Peyer's patch (tissue), 4 donors: ENCODE data around the gene ZBP1. TPM values are rescaled to one million over a fixed set of nuclear protein-coding genes. Genes with fewer than 3 reads are reported as not detected.
"Not testable (repeated sequence)": the region's sequence is repeated elsewhere in the genome, so short reads cannot be mapped to it uniquely, and the experiment has no call there.

Experiments used
- DNase-seq, 3 donors: peaks; one replicate each; pipeline ENCODE4 v3.0.0-alpha.2; 2017 to 2019
- H3K27ac ChIP-seq, 4 donors: fragments of 200-600 bp; sonication (generic); one replicate each; pipeline ENCODE4 v1.5.1; 2016 to 2019
- H3K27me3 ChIP-seq, 2 donors: fragments of 200-600 bp; sonication (generic); one replicate each; pipeline ENCODE4 v1.5.1; 2019
- H3K36me3 ChIP-seq, 3 donors: fragments of 200-600 bp; sonication (generic); one replicate each; pipeline ENCODE4 v1.5.1; 2016 to 2019
- H3K4me1 ChIP-seq, 4 donors: fragments of 200-600 bp; sonication (generic); one replicate each; pipeline ENCODE4 v1.5.1; 2016 to 2019
- H3K4me3 ChIP-seq, 4 donors: fragments of 200-600 bp; sonication (generic); 1 replicate in 3 of 4; 2 replicates in 1 of 4; pipeline ENCODE4 v1.5.1; 2016 to 2019; ENCODE audit warnings: mild to moderate bottlenecking in 1 of 4
- H3K9me3 ChIP-seq, 4 donors: fragments of 200-600 bp; sonication (generic); one replicate each; pipeline ENCODE4 v1.5.1; 2016 to 2019; ENCODE audit warnings: mild to moderate bottlenecking in 1 of 4
- POLR2A ChIP-seq, 2 donors: fragments of 450-650 bp; IDR thresholded peaks; one replicate each; pipeline ENCODE4 v1.5.1; 2017; ENCODE audit warnings: antibody characterized with exemption in 2 of 2, mild to moderate bottlenecking in 2 of 2, moderate library complexity in 2 of 2
- total RNA-seq, 4 donors: library from RNA; depleted of rRNA; stranded (reverse); fragments of >200 nt; gene quantifications; one replicate each; pipeline ENCODE4 v1.1.0, GENCODE V29; 2016
- TF ChIP-seq, protein P1 (sequence below), 6 experiments: fragments of 450-650 bp in 4 of 6; fragments of 200-600 bp in 2 of 6; sonication (generic) in 1 of 6; IDR thresholded peaks; one replicate each; pipeline ENCODE4 v1.5.1; 2017 to 2019; ENCODE audit warnings: antibody characterized with exemption in 6 of 6, mild to moderate bottlenecking in 3 of 6, moderate library complexity in 1 of 6

The ZBP1 gene
- total RNA-seq, 4 donors from 2014 or later = 2.3 to 14.0 (median 9.8) TPM; not detected in 1

- peak overlapping the region in 3 of 4 donors; percentile 76 to 81 (median 76) for H3K27ac ChIP-seq
- no peaks in the 10 kb centered on the region for H3K27me3 ChIP-seq
- H3K36me3 ChIP-seq = no peaks in the 10 kb centered on the region
- DNase-seq = peak in 1 of 3 donors; percentile 41
- peak overlapping the region in 3 of 4 donors; percentile 4 to 27 (median 21) for H3K4me3 ChIP-seq
- peaks cover 0 to 6% (median 2%) of the 10 kb centered on the region in 4 donors for H3K4me1 ChIP-seq
- no peak for TF ChIP-seq POLR2A (IDR thresholded peaks at IDR 0.05)
- TF ChIP-seq, protein P1, sequence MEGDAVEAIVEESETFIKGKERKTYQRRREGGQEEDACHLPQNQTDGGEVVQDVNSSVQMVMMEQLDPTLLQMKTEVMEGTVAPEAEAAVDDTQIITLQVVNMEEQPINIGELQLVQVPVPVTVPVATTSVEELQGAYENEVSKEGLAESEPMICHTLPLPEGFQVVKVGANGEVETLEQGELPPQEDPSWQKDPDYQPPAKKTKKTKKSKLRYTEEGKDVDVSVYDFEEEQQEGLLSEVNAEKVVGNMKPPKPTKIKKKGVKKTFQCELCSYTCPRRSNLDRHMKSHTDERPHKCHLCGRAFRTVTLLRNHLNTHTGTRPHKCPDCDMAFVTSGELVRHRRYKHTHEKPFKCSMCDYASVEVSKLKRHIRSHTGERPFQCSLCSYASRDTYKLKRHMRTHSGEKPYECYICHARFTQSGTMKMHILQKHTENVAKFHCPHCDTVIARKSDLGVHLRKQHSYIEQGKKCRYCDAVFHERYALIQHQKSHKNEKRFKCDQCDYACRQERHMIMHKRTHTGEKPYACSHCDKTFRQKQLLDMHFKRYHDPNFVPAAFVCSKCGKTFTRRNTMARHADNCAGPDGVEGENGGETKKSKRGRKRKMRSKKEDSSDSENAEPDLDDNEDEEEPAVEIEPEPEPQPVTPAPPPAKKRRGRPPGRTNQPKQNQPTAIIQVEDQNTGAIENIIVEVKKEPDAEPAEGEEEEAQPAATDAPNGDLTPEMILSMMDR (IDR thresholded peaks at IDR 0.05) = no peak
- H3K9me3 ChIP-seq = peaks cover 0 to 3% (median 0%) of the 10 kb centered on the region in 4 donors
Observed at GRCh38 chr20:57630061-57630460, 9.8 kb upstream of the ZBP1 start.

DNA sequence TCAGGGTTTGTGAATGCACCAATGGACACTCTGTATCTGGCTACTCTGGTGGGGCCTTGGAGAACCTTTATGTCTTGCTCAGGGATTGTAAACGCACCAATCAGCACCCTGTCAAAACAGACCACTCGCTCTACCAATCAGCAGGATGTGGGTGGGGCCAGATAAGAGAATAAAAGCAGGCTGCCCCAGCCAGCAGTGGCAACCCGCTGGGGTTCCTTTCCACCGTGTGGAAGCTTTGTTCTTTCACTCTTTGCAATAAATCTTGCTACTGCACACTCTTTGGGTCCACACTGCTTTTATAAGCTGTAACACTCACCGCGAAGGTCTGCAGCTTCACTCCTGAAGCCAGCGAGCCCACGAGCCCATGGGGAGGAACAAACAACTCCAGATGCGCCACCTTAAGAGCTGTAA, 9.3 kb upstream of the ZBP1 start:
- not testable (repeated sequence) for DNase-seq, H3K4me1 ChIP-seq, H3K9me3 ChIP-seq, H3K27me3 ChIP-seq, H3K36me3 ChIP-seq
- Histone ChIP-seq H3K27ac (peak overlapping the region; percentile 70 to 81 (median 76)), H3K4me3 (peak overlapping the region in 3 of 4 donors; percentile 4 to 27 (median 21))

GRCh38 chr20:57628962-57629308, 8.7 kb upstream of the ZBP1 start:
- DNase-seq, H3K36me3 ChIP-seq, H3K9me3 ChIP-seq, H3K27me3 ChIP-seq, H3K4me1 ChIP-seq: not testable (repeated sequence)
- Histone ChIP-seq H3K27ac (peak overlapping the region; percentile 70 to 81 (median 76)), H3K4me3 (peak overlapping the region in 1 of 4 donors; percentile 4)

DNA sequence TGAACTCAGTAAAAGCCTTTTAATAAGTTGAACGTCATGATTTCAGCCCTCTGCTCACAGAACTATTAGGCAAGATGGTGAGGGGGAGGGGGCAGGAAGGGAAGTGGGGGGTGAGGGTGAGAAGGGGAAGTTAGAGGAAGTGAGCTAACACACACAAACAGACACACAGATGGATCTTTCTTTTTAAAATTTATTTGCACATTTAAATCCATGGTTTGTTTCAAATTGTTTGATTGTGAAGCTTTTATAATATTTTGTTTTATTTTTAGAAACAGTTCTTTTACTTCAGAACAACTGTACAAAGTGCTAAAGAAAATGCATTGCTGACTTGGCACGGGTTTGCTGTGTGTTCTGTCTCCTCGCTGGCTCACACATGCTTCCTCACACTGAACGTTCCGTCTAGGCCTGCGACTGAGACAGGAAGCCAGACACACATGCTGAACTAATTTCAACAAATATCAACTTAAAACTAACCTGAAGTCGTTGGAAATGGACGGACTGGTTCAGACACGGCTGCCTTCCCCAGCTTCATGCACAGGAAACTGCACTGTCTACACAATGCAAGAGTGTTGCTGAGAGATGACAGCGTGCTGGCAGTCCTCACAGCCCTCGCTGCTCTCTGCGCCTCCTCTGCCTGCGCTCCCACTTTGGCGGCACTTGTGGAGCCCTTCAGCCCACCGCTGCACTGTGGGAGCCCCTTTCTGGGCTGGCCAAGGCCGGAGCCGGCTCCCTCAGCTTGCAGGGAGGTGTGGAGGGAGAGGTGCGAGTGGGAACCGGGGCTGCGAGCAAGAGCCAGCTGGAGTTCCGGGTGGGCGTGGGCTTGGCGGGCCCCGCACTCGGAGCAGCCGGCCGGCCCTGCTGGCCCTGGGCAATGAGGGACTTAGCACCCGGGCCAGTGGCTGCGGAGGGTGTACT, 8.1 kb upstream of the ZBP1 start:
- Histone ChIP-seq H3K9me3 (peaks cover 0 to 3% (median 0%) of the 10 kb centered on the region in 4 donors), H3K27me3 (no peaks in the 10 kb centered on the region), H3K4me1 (peaks cover 0 to 6% (median 2%) of the 10 kb centered on the region in 4 donors), H3K27ac (peak overlapping the region; percentile 70 to 81 (median 76)), H3K4me3 (peak overlapping the region in 1 of 4 donors; percentile 4), H3K36me3 (no peaks in the 10 kb centered on the region)
- TF ChIP-seq, protein P1 (IDR thresholded peaks at IDR 0.05) = no peak
- no peak for TF ChIP-seq POLR2A (IDR thresholded peaks at IDR 0.05)
- DNase-seq = peak in 2 of 3 donors; percentile 79 to 83

- Histone ChIP-seq H3K36me3 (no peaks in the 10 kb centered on the region), H3K9me3 (peaks cover 0 to 3% (median 0%) of the 10 kb centered on the region in 4 donors), H3K4me1 (peaks cover 0 to 6% (median 4%) of the 10 kb centered on the region in 4 donors), H3K27ac (peak overlapping the region; percentile 53 to 81 (median 73)), H3K4me3 (no peak overlapping the region), H3K27me3 (no peaks in the 10 kb centered on the region)
- TF ChIP-seq, protein P1 (IDR thresholded peaks at IDR 0.05) = no peak
- no peak for TF ChIP-seq POLR2A (IDR thresholded peaks at IDR 0.05)
- no peak for DNase-seq
Observed at GRCh38 chr20:57627339-57627738, 7.1 kb upstream of the ZBP1 start.

DNA sequence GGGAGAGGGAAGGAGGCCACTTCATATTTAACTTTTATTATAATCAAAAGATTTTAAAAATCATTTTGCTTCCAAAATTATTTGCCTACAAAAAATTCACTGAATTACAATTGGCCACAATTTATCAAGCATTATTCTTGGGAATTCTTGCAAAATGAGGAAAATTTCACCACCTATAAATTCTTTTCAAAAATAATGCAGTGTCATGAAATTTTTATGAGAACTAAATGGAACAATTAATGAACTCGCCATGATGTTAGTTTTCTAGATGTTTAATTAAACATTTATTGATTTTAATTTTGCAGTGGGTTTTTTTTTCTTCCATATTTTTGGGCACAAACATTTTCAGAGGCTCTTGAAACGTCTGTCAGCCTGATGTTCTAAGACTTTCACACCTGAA, 5.8 kb upstream of the ZBP1 start:
- Histone ChIP-seq H3K4me3 (no peak overlapping the region), H3K27ac (no peak overlapping the region), H3K9me3 (peaks cover 0 to 3% (median 0%) of the 10 kb centered on the region in 4 donors), H3K27me3 (no peaks in the 10 kb centered on the region), H3K36me3 (no peaks in the 10 kb centered on the region), H3K4me1 (peaks cover 0 to 9% (median 5%) of the 10 kb centered on the region in 4 donors)
- TF ChIP-seq, protein P1 (IDR thresholded peaks at IDR 0.05) = no peak
- no peak for TF ChIP-seq POLR2A (IDR thresholded peaks at IDR 0.05)
- DNase-seq = no peak
